ENCODE data around the gene ZNF697.
"Not testable (repeated sequence)": the region's sequence is repeated elsewhere in the genome, so short reads cannot be mapped to it uniquely, and the experiment has no call there.

The ZNF697 gene

GRCh38 chr1:119595168-119595567 is 52.9 kb downstream of the ZNF697 start:
- no peak for DNase-seq (ENCODE audit: low spot score)

GRCh38 chr1:119594376-119594775 is 53.7 kb downstream of the ZNF697 start:
- no peak for DNase-seq (ENCODE audit: low spot score)
- TF ChIP-seq, protein P1, sequence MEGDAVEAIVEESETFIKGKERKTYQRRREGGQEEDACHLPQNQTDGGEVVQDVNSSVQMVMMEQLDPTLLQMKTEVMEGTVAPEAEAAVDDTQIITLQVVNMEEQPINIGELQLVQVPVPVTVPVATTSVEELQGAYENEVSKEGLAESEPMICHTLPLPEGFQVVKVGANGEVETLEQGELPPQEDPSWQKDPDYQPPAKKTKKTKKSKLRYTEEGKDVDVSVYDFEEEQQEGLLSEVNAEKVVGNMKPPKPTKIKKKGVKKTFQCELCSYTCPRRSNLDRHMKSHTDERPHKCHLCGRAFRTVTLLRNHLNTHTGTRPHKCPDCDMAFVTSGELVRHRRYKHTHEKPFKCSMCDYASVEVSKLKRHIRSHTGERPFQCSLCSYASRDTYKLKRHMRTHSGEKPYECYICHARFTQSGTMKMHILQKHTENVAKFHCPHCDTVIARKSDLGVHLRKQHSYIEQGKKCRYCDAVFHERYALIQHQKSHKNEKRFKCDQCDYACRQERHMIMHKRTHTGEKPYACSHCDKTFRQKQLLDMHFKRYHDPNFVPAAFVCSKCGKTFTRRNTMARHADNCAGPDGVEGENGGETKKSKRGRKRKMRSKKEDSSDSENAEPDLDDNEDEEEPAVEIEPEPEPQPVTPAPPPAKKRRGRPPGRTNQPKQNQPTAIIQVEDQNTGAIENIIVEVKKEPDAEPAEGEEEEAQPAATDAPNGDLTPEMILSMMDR (IDR thresholded peaks at IDR 0.05; ENCODE audit: extremely low read depth, missing control alignments), result no peak

More at GRCh38 chr1:119595168-119595567, 52.9 kb downstream of the ZNF697 start:
- TF ChIP-seq, protein P1 (IDR thresholded peaks at IDR 0.05; ENCODE audit: extremely low read depth, missing control alignments), result no peak

- TF ChIP-seq, protein P1 (IDR thresholded peaks at IDR 0.05; ENCODE audit: extremely low read depth, missing control alignments), result no peak
- DNase-seq (ENCODE audit: low spot score), result no peak
Measured at GRCh38 chr1:119593805-119594204, 54.3 kb downstream of the ZNF697 start.

GRCh38 chr1:119590393-119590792 is 57.7 kb downstream of the ZNF697 start:
- TF ChIP-seq, protein P1 (IDR thresholded peaks at IDR 0.05; ENCODE audit: extremely low read depth, missing control alignments), result no peak
- DNase-seq (ENCODE audit: low spot score), result no peak

DNA sequence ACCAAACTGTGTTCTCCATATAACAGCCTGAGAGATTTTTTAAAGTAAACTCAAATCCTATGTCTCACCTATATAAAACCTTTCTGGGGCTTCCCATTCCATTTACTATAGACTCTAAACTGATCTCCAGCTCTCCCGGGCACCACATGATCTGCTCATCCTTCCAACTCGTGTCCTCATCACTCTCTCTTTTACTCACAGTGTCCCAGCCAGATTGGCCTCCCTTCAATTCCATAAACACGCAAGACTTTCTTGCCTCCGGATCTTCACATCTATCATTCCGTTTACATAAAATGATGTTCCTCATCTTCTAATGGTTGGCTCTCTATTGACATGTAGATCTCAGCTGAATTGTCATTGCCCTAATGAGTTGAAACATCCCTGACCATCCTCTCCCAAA is 59.4 kb downstream of the ZNF697 start:
- DNase-seq (ENCODE audit: low spot score), result no peak
- TF ChIP-seq, protein P1 (IDR thresholded peaks at IDR 0.05; ENCODE audit: extremely low read depth, missing control alignments), result no peak

DNA sequence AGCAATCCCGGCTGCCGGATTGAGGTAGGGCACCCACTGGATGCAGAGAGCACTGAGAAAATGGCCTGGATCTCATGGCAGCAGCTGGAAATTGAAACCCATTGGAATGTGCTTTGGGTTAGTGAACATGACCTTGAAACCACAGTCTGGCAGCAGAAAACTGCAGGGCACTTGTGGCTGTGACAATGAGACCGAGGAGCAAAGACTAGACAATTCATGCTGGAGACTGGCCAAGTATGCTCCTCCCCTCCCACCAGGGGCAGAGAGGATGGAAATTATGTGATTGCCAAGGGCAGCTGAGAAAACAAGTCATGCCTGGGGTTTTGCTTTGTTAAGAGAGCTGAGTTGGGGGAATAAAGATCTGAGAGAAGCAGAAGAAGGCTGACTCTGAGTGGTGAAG is 60.7 kb downstream of the ZNF697 start:
- TF ChIP-seq, protein P1 (IDR thresholded peaks at IDR 0.05; ENCODE audit: extremely low read depth, missing control alignments), result no peak
- no peak for DNase-seq (ENCODE audit: low spot score)

GRCh38 chr1:119585801-119586200 is 62.3 kb downstream of the ZNF697 start:
- DNase-seq (ENCODE audit: low spot score), result not testable (repeated sequence)

GRCh38 chr1:119582801-119583200 is 65.3 kb downstream of the ZNF697 start:
- peak; percentile 16 for DNase-seq (ENCODE audit: low spot score)
- TF ChIP-seq, protein P1 (IDR thresholded peaks at IDR 0.05; ENCODE audit: extremely low read depth, missing control alignments), result peak; percentile 56

- DNase-seq (ENCODE audit: low spot score), result not testable (repeated sequence)
Measured at GRCh38 chr1:119581076-119581475, 67.0 kb downstream of the ZNF697 start.

Measured in GM20000 (cell line).